Skeletal muscle tissue (tissue), 4 donors: Measurements from ENCODE around the gene HEPH. TPM values are rescaled to one million over a fixed set of nuclear protein-coding genes. Genes with fewer than 3 reads are reported as not detected.
"Not testable (repeated sequence)": the region's sequence is repeated elsewhere in the genome, so short reads cannot be mapped to it uniquely, and the experiment has no call there.

ENCODE experiments used
- H3K27ac ChIP-seq: one replicate; pipeline ENCODE4 v1.7.0; 2013; ENCODE audit warnings: mild to moderate bottlenecking, low read depth, low read length, inconsistent platforms
- H3K27me3 ChIP-seq, 3 donors: one replicate each; pipeline ENCODE4 v1.7.0; 2013; ENCODE audit warnings: low read length in 3 of 3; ENCODE audit not compliant: control insufficient read depth in 3 of 3, insufficient read depth in 3 of 3
- H3K36me3 ChIP-seq, 3 donors: one replicate each; pipeline ENCODE4 v1.7.0; 2013; ENCODE audit warnings: low read length in 3 of 3; ENCODE audit not compliant: control insufficient read depth in 3 of 3, insufficient read depth in 3 of 3
- H3K4me1 ChIP-seq, 3 donors: one replicate each; pipeline ENCODE4 v1.7.0; 2013; ENCODE audit warnings: low read length in 3 of 3, mild to moderate bottlenecking in 3 of 3; ENCODE audit not compliant: control insufficient read depth in 3 of 3, insufficient read depth in 3 of 3
- H3K4me3 ChIP-seq, 3 donors: one replicate each; pipeline ENCODE4 v1.7.0; 2013; ENCODE audit warnings: low read length in 3 of 3
- H3K9ac ChIP-seq, 3 donors: one replicate each; pipeline ENCODE4 v1.7.0; 2013; ENCODE audit warnings: low read length in 3 of 3, mild to moderate bottlenecking in 3 of 3, moderate library complexity in 2 of 3, low read depth in 1 of 3
- H3K9me3 ChIP-seq, 3 donors: one replicate each; pipeline ENCODE4 v1.7.0; 2013; ENCODE audit warnings: low read length in 3 of 3; ENCODE audit not compliant: control insufficient read depth in 3 of 3
- total RNA-seq: library from RNA; depleted of rRNA; stranded (reverse); fragments of >200 nt; gene quantifications from one replicate; pipeline ENCODE4 v1.2.3, GENCODE V29; 2014
- donor health status: Osteomylitis.

HEPH gene
- total RNA-seq, 1 donor from 2014 or later = 8.4 TPM

GRCh38 chrX:66200050-66200664, 36.1 kb downstream of the HEPH start:
- Histone ChIP-seq H3K4me1 (no peaks in the 10 kb centered on the region), H3K9me3 (no peaks in the 10 kb centered on the region), H3K36me3 (no peaks in the 10 kb centered on the region), H3K27me3 (no peaks in the 10 kb centered on the region), H3K9ac (no peak overlapping the region), H3K4me3 (no peak overlapping the region), H3K27ac (no peak overlapping the region)

DNA sequence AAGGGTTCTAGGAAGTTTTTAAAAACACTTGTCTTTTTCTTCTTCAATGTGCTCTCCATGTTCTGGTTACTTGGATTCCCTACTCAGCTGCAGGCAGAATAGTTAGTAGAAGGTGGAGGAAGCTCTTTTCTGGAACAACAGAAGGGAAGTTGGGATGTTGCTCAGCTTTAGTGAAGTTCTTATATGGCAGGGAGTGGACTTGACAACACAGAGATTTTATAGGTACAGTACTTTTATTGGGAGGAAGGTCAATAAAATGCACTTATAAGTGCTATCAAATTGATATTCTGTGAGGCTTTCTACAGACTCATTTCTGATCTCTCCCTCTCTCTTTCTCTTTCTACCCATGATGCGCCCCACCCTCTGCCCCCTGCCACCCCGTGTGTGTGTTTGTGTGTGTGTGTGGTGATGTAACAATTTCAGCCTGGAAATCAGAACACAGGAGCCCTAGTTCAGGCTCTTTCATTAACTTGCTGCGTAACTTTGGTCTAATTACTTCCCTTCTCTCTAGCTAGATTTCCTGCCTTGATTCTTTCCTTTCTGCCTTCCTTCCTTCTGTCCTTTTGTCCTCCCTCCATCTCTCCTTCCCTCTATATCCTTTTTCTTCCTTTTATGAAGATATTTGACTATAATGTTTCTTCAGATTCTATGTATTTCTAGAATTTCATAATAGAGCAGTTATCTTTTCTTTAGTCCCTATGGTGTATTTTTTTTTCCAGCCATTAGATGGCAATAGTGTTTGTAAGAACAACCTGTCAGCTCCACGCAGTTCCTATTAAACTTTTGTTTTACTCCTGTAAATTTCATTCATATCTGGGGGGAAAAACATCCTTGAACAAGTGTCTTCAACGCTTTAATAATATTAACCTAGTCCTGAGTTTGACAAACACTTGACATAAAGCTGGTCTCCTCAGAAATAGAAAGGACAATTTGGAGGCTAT, 37.1 kb downstream of the HEPH start:
- H3K4me3 ChIP-seq = no peak overlapping the region
- no peaks in the 10 kb centered on the region for H3K9me3 ChIP-seq
- no peak overlapping the region for H3K9ac ChIP-seq
- no peaks in the 10 kb centered on the region for H3K4me1 ChIP-seq
- H3K36me3 ChIP-seq = no peaks in the 10 kb centered on the region
- H3K27me3 ChIP-seq = no peaks in the 10 kb centered on the region
- H3K27ac ChIP-seq = no peak overlapping the region

GRCh38 chrX:66203114-66203513, 39.1 kb downstream of the HEPH start:
- Histone ChIP-seq H3K9me3 (no peaks in the 10 kb centered on the region), H3K4me3 (no peak overlapping the region), H3K4me1 (no peaks in the 10 kb centered on the region), H3K27ac (no peak overlapping the region), H3K36me3 (no peaks in the 10 kb centered on the region), H3K9ac (no peak overlapping the region), H3K27me3 (no peaks in the 10 kb centered on the region)

DNA sequence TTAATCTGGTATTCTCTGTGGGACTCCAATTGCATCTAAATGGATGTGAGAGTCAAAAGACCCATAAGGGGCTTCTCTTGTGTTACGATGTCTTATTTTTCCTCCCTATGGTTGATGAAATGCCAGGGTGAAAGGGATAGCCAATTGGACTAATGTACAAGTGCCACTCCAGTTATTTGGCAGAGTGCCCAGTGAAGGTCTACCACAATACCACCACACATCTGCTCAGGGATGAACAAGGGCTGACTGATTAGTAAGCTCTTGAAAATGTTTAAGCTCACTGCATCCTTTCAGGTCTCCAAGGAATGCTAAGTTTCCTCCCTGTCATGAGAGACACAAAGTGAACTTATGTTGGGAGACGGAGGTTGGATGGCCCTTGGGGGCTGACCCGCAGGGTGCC, 57.8 kb downstream of the HEPH start:
- H3K9ac ChIP-seq = no peak overlapping the region
- H3K36me3 ChIP-seq = no peaks in the 10 kb centered on the region
- no peaks in the 10 kb centered on the region for H3K27me3 ChIP-seq
- H3K4me3 ChIP-seq = no peak overlapping the region
- no peak overlapping the region for H3K27ac ChIP-seq
- no peaks in the 10 kb centered on the region for H3K9me3 ChIP-seq
- H3K4me1 ChIP-seq = no peaks in the 10 kb centered on the region

DNA sequence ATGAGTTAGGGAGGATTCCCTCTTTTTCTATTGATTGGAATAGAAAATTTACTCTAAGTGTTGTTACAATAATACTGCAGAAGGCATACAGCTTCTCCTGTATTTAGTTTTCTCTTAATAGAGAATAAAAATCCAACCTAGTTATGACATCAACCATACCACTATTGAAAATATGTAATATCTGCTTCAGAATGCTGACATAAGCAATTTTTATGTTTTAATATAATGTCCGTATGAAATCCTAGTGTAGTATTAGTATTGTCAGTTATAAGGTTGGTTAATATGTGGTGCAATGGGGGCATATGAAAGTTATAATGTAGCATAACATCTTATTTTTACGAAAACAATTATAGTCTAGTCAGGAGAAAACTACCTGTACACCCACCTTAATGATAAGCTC, 68.2 kb downstream of the HEPH start:
- Histone ChIP-seq H3K9ac (no peak overlapping the region), H3K36me3 (no peaks in the 10 kb centered on the region), H3K4me1 (no peaks in the 10 kb centered on the region), H3K27ac (no peak overlapping the region), H3K9me3 (peaks cover 0 to 3% (median 2%) of the 10 kb centered on the region in 3 donors), H3K4me3 (no peak overlapping the region), H3K27me3 (no peaks in the 10 kb centered on the region)

DNA sequence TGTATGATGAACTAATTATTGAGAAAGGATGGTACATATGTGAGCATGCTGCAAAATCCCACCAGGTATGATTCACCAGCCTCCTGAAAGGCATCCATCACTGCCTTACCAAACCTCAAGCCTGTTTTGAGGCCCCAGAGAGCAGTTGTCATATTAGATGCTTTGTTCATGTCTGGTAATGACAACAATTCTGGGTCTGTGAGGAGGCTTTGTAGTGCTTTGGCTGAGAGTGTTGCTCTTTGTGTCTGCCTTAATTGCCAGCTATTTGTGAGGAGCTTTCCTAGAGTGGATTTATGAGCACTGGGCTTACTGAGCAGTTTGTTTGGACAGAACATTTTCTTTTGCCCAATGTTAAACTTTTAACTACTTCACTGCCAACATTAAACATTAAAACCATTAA, 69.2 kb downstream of the HEPH start:
- H3K4me3 ChIP-seq = no peak overlapping the region
- H3K36me3 ChIP-seq = no peaks in the 10 kb centered on the region
- H3K9ac ChIP-seq = no peak overlapping the region
- no peaks in the 10 kb centered on the region for H3K27me3 ChIP-seq
- H3K27ac ChIP-seq = no peak overlapping the region
- H3K9me3 ChIP-seq = peaks cover 0 to 1% (median 0%) of the 10 kb centered on the region in 3 donors
- H3K4me1 ChIP-seq = no peaks in the 10 kb centered on the region

- not testable (repeated sequence) for H3K36me3 ChIP-seq, H3K27ac ChIP-seq
These were observed 69.9 kb downstream of the HEPH start for GRCh38 chrX:66233904-66234303.

GRCh38 chrX:66255359-66255967, 91.4 kb downstream of the HEPH start:
- no peak overlapping the region for H3K4me3 ChIP-seq
- no peaks in the 10 kb centered on the region for H3K36me3 ChIP-seq
- H3K4me1 ChIP-seq = no peaks in the 10 kb centered on the region
- no peaks in the 10 kb centered on the region for H3K27me3 ChIP-seq
- no peak overlapping the region for H3K27ac ChIP-seq
- peaks cover 0 to 2% (median 0%) of the 10 kb centered on the region in 3 donors for H3K9me3 ChIP-seq
- H3K9ac ChIP-seq = no peak overlapping the region

More at GRCh38 chrX:66233904-66234303, 69.9 kb downstream of the HEPH start:
- not testable (repeated sequence) for H3K4me3 ChIP-seq, H3K9me3 ChIP-seq, H3K27me3 ChIP-seq, H3K4me1 ChIP-seq, H3K9ac ChIP-seq

GRCh38 chrX:66262807-66263206, 98.8 kb downstream of the HEPH start:
- Histone ChIP-seq H3K27me3 (no peaks in the 10 kb centered on the region), H3K9me3 (no peaks in the 10 kb centered on the region), H3K4me1 (no peaks in the 10 kb centered on the region), H3K9ac (no peak overlapping the region), H3K4me3 (no peak overlapping the region), H3K27ac (no peak overlapping the region), H3K36me3 (no peaks in the 10 kb centered on the region)
